PFSK-1 (cell line): ENCODE results near the gene SNX11.

ENCODE experiments used
- FOXP2 ChIP-seq: optimal IDR thresholded peaks from 2 replicates; pipeline ENCODE3; 2011; ENCODE audit warnings: borderline replicate concordance, control low read depth, inconsistent platforms; ENCODE audit not compliant: insufficient read depth; ENCODE audit errors: extremely low read length, extremely low read depth
- POLR2AphosphoS5 ChIP-seq: IDR thresholded peaks from 2 replicates; pipeline ENCODE4 v1.6.1; 2012; ENCODE audit warnings: low read depth, mild to moderate bottlenecking, control low read depth, low read length, moderate library complexity
- REST ChIP-seq, 2 experiments: IDR thresholded peaks; 2 replicates each; pipeline versions ENCODE4 v1.6.1 to v1.8.0; 2011 to 2012; ENCODE audit warnings: low read depth in 2 of 2, low read length in 2 of 2, control low read depth in 1 of 2, inconsistent platforms in 1 of 2, mild to moderate bottlenecking in 1 of 2, moderate library complexity in 1 of 2; ENCODE audit not compliant: insufficient read depth in 1 of 2
- SIN3A ChIP-seq: IDR thresholded peaks from 2 replicates; pipeline ENCODE4 v1.6.1; 2012; ENCODE audit warnings: mild to moderate bottlenecking, low read length, moderate library complexity, borderline replicate concordance; ENCODE audit not compliant: insufficient read depth
- TAF1 ChIP-seq: IDR thresholded peaks from 2 replicates; pipeline ENCODE4 v1.6.1; 2012; ENCODE audit warnings: low read length, control low read depth, borderline replicate concordance; ENCODE audit not compliant: insufficient read depth

The SNX11 gene

DNA sequence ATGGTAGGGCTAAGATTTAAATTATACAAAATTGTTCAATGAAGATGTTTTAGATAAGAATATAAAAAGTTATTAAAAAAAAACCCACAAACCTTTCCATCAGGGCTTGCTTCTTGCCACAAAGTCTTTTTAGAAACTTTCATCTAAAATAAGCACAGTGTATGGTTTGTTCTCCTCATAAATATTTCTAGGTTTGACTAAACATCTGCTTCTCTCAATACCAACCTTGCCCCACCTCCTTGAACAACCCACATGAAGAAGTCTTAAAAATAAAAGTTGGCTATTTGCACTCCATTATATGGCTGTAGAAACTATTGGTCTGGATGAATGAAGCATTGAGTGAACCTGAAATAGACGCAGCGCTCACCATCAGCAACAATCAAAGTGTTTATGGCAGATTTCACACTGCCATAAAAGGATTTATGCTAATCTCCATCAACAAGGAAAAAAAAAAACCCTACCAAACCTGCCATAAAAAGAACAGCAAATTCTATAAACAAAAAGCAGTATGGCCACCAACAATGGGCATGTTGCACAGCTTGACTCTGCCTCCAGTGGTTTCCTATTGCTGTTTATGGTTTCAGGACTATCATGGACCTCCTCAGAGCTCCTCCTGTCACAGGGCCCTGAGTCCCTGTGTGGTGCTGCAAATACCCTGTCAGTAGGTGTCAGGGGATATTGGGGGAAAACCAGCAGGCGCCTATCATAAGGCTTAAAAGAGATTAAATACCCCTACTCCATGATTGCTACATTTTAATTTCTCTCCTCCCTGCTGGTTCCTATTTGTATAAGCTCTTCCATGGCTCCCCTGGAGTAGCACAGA, 37.6 kb downstream of the SNX11 start:
- TF ChIP-seq TAF1 (no peak), FOXP2 (no peak), POLR2AphosphoS5 (no peak), SIN3A (no peak)

DNA sequence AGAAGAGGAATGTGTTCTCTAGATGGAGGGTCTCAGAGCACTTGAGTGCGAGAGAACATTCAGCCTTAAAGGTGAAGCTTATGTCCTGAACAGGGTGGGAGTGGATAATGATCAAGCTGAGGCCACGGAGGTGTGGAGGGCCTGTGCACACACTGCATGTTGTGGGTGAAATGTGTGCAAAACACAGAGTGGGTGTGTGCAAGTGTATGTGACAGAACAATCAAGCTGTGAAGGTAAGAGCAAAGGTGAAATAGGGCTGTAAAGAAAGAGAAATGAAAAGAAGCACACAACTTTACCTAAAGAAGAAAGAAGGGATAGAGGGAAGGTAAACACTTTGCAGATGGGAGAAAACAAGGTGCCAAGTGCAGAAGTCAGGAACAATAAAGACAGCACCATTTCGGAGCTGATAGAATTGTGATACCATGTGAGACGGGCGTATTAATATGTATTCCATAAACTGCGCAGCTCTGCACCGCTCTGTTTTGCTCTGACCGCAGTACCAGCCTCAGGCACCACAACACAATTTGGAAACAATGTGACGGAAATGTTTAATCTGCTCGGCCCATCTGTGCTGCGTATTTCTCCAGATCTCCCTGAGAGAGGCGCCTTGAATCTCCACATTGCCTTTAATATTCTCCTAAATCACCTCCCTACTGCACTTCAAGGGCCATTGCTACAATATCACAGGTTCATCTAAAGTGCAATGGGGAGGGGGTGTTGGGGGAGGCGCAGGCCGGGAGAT, 40.6 kb downstream of the SNX11 start:
- TF ChIP-seq POLR2AphosphoS5: no peak
- no peak for TF ChIP-seq FOXP2
- no peak for TF ChIP-seq TAF1
- TF ChIP-seq REST (IDR thresholded peaks at IDR 0.05; ENCODE audit: insufficient read depth in 1 of 2, low read depth in 2 of 2, low read length in 2 of 2): no peak

- no peak for TF ChIP-seq REST (IDR thresholded peaks at IDR 0.05; ENCODE audit: insufficient read depth in 1 of 2, low read depth in 2 of 2, low read length in 2 of 2)
- TF ChIP-seq SIN3A: no peak
- TF ChIP-seq FOXP2: no peak
- no peak for TF ChIP-seq TAF1
- no peak for TF ChIP-seq POLR2AphosphoS5
Observed at GRCh38 chr17:48148854-48149786, 41.6 kb downstream of the SNX11 start.

DNA sequence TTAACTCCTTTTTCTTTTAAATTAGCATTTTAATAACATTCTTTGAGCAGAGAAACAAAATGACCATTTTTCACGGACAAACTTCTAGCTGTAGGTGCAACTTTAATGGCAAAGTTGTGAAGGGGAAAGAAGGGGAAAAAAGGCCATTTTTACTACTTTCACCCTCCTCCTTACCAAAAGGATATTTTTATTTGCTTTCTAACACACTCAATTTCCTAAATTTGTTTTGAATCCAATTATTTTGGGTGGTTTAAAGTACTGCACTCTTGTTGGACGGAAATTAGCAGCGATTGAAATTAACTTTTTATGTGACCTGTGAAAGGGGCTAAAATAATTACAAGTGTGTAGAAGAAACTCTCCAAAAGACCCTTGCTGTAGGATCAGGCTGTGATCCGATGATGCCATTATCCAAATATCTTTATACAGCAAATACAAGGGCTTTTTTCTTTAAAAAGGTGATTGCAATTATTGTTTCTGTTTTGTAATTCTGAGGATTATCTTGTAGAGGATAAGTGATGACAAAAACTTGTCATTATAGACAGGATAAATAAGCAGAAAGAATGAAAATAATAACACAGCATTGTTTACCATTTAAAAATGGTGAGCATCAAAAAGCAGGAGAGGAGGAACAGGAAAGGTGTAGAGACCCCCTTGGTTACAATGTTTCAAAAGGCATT, 42.4 kb downstream of the SNX11 start:
- TF ChIP-seq POLR2AphosphoS5 (no peak), REST (IDR thresholded peaks at IDR 0.05; ENCODE audit: insufficient read depth in 1 of 2, low read depth in 2 of 2, low read length in 2 of 2) (no peak), TAF1 (no peak), FOXP2 (no peak), SIN3A (no peak)

GRCh38 chr17:48150597-48151001, 43.0 kb downstream of the SNX11 start:
- TF ChIP-seq FOXP2: no peak
- TF ChIP-seq TAF1: no peak
- no peak for TF ChIP-seq SIN3A
- no peak for TF ChIP-seq POLR2AphosphoS5
- TF ChIP-seq REST (IDR thresholded peaks at IDR 0.05; ENCODE audit: insufficient read depth in 1 of 2, low read depth in 2 of 2, low read length in 2 of 2): no peak
